SK-N-SH treated with all-trans-retinoic acid at 6 μM for 48 hours (cell line): ENCODE results near the gene LPCAT3.

ENCODE experiments used
- CSDC2 ChIP-seq: fragments of 250-450 bp; sonication (Bioruptor Pico); IDR thresholded peaks from 2 replicates; pipeline ENCODE4 v1.5.0; 2020; ENCODE audit warnings: mild to moderate bottlenecking, moderate library complexity
- SNAI2 ChIP-seq: fragments of 250-450 bp; sonication (Bioruptor Pico); IDR thresholded peaks from 2 replicates; pipeline ENCODE4 v1.5.0; 2020; ENCODE audit warnings: mild to moderate bottlenecking, moderate library complexity
- ZFP30 ChIP-seq: fragments of 450-650 bp; formaldehyde crosslinking; IDR thresholded peaks from 2 replicates; pipeline ENCODE4 v1.5.0; 2022; ENCODE audit warnings: mild to moderate bottlenecking, moderate library complexity
- ZNF70 ChIP-seq: fragments of 450-650 bp; formaldehyde crosslinking; IDR thresholded peaks from 2 replicates; pipeline ENCODE4 v1.5.0; 2020; ENCODE audit warnings: mild to moderate bottlenecking, moderate library complexity
- TF ChIP-seq, protein P1 (sequence below): fragments of 250-450 bp; sonication (Bioruptor Pico); IDR thresholded peaks from 2 replicates; pipeline ENCODE4 v1.5.1; 2020; ENCODE audit warnings: low read depth, mild to moderate bottlenecking, moderate library complexity

DNA sequence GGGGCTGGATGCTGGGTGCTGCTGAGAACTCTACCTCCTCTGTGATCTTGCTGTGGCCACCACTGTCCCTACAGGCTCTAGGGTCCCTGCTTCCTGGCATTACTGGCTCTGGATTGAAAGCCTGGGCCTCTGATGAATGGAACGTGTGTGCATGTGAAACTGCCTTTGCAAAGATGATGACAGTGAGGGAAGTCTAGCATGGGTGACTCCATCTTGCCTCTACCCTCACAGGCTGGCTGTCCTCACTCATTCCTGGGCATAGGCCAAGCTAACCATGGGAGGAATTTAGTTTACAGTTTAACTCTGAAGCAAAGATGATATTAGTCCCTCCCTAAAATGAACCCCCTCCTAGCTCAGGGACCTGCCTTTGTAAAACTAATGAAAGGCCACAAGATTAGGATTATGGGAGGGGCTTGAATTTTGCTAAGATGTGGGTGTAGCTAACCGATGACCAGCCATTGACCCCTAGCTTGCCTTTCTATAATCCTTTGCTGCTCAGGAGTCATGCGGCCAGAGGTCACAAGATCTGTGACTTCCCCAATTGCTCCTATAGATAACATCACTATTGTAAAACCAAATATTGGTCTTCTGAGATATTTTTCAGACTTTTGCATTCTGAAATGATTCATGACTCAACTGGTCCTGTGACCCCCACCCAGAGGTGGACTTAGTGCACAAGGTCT is 40.0 kb upstream of the LPCAT3 start:
- TF ChIP-seq SNAI2 (CRISPR knock-in tag) (no peak), CSDC2 (CRISPR knock-in tag) (no peak), ZFP30 (no peak), ZNF70 (no peak)
- TF ChIP-seq, protein P1, sequence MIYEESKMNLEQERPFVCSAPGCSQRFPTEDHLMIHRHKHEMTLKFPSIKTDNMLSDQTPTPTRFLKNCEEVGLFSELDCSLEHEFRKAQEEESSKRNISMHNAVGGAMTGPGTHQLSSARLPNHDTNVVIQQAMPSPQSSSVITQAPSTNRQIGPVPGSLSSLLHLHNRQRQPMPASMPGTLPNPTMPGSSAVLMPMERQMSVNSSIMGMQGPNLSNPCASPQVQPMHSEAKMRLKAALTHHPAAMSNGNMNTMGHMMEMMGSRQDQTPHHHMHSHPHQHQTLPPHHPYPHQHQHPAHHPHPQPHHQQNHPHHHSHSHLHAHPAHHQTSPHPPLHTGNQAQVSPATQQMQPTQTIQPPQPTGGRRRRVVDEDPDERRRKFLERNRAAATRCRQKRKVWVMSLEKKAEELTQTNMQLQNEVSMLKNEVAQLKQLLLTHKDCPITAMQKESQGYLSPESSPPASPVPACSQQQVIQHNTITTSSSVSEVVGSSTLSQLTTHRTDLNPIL (CRISPR knock-in tag) = no peak
